Measurements from ENCODE around the gene BRAF. TPM values are rescaled to one million over a fixed set of nuclear protein-coding genes. Genes with fewer than 3 reads are reported as not detected.

Gene BRAF
- total RNA-seq, 1 experiment from 2014 or later = 31.3 TPM

DNA sequence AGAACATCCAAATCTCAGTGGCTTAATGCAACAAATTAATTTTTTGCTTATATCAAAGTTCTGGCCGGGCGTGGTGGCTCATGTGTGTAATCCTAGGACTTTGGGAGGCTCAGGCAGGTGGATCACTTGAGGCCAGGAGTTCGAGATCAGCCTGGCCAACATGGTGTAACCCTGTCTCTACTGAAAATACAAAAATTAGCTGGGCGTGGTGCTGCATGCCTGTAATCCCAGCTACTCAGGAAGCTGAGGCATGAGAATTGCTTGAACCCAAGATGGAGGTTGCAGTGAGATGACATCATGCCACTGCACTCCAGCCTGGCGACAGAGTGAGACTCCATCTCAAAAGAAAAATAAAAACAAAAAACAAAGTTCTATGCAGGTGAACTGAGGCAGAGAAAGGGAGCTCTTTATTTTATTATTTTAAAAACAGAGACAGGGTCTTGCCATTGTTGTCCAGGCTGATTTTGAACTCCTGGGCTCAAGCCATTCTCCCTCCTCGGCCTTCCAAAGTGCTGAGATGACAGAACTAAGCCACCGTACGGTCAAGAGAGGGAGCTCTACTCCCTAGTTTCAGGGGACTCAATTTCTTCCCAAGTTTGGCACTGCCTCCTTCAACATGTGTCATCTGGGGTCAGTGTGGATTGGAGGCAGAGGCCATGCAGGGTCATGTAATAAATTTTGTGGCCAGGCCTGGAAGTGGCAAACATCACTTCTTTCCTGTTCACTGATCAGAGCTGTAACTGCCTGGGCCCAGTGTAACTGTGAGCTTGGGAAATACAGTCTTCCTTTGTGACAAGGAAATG, 249.6 kb downstream of the BRAF start:
- BruUV-seq (replicated peaks) = no TSS peak
- intact Hi-C loops (cut with micrococcal nuclease; ENCODE audit: unreplicated experiment) = loop anchor here (5.0 kb wide), 1 partner anchor 337 kb away; the partner anchor contains the start of gene MRPS33
- Mint-ChIP-seq H3K4me3 (ENCODE audit: low read depth, unreplicated experiment) (no peak overlapping the region), H3K36me3 (ENCODE audit: insufficient read depth, unreplicated experiment) (peaks cover 23% of the 10 kb centered on the region), H3K27me3 (ENCODE audit: unreplicated experiment) (no peaks in the 10 kb centered on the region), H3K27ac (ENCODE audit: unreplicated experiment) (no peak overlapping the region), H3K9me3 (ENCODE audit: low read depth, unreplicated experiment) (no peaks in the 10 kb centered on the region), H3K4me1 (ENCODE audit: low read depth, unreplicated experiment) (peaks cover 11% of the 10 kb centered on the region)
- CTCF ChIA-PET = interaction anchor here (1.7 kb wide), 1 partner anchor 11 kb away, joined by 5 read pairs; no protein-coding TSS in a partner anchor
- TF ChIP-seq, protein P1, sequence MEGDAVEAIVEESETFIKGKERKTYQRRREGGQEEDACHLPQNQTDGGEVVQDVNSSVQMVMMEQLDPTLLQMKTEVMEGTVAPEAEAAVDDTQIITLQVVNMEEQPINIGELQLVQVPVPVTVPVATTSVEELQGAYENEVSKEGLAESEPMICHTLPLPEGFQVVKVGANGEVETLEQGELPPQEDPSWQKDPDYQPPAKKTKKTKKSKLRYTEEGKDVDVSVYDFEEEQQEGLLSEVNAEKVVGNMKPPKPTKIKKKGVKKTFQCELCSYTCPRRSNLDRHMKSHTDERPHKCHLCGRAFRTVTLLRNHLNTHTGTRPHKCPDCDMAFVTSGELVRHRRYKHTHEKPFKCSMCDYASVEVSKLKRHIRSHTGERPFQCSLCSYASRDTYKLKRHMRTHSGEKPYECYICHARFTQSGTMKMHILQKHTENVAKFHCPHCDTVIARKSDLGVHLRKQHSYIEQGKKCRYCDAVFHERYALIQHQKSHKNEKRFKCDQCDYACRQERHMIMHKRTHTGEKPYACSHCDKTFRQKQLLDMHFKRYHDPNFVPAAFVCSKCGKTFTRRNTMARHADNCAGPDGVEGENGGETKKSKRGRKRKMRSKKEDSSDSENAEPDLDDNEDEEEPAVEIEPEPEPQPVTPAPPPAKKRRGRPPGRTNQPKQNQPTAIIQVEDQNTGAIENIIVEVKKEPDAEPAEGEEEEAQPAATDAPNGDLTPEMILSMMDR (IDR thresholded peaks at IDR 0.05; ENCODE audit: unreplicated experiment) = no peak
- DNase-seq = peak; percentile 24

GRCh38 chr7:140674356-140674800, 250.4 kb downstream of the BRAF start:
- no peak overlapping the region for H3K27ac Mint-ChIP-seq (ENCODE audit: unreplicated experiment)
- H3K4me3 Mint-ChIP-seq (ENCODE audit: low read depth, unreplicated experiment) = peak overlapping the region; percentile 78
- H3K4me1 Mint-ChIP-seq (ENCODE audit: low read depth, unreplicated experiment) = peaks cover 11% of the 10 kb centered on the region
- no peaks in the 10 kb centered on the region for H3K9me3 Mint-ChIP-seq (ENCODE audit: low read depth, unreplicated experiment)
- TF ChIP-seq, protein P1 (IDR thresholded peaks at IDR 0.05; ENCODE audit: unreplicated experiment) = no peak
- intact Hi-C loops (cut with micrococcal nuclease; ENCODE audit: unreplicated experiment) = loop anchor here (5.0 kb wide), 1 partner anchor 338 kb away; the partner anchor contains the start of gene MRPS33
- CTCF ChIA-PET = interaction anchor here (0.7 to 1.7 kb wide), 3 partner anchors 18 to 614 kb away, joined by 3 to 4 read pairs (median 4); no protein-coding TSS in a partner anchor
- peaks cover 22% of the 10 kb centered on the region for H3K36me3 Mint-ChIP-seq (ENCODE audit: insufficient read depth, unreplicated experiment)
- no peaks in the 10 kb centered on the region for H3K27me3 Mint-ChIP-seq (ENCODE audit: unreplicated experiment)
- DNase-seq = no peak
- no TSS peak for BruUV-seq (replicated peaks)

DNA sequence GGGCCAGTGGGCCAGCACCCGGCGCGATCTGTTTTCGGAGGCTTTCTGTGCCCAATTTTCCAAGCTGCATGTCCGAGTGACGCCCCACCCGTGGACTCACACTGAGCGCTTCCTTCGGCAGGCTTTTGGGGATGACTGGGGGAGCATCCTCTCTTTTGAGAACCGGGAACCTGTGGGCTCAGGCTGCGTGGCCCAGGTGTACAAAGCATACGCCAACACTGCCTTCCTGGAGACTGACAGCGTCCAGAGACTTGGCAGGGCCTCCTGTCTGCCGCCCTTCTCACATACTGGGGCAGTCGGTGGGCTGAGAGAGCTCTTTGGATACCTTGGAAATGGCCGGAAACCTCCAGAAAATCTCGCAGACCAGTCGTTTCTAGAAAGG, 251.0 kb downstream of the BRAF start:
- TF ChIP-seq, protein P1 (IDR thresholded peaks at IDR 0.05; ENCODE audit: unreplicated experiment) = no peak
- Mint-ChIP-seq H3K36me3 (ENCODE audit: insufficient read depth, unreplicated experiment) (peaks cover 18% of the 10 kb centered on the region), H3K27ac (ENCODE audit: unreplicated experiment) (peak overlapping the region; percentile 21), H3K9me3 (ENCODE audit: low read depth, unreplicated experiment) (no peaks in the 10 kb centered on the region), H3K27me3 (ENCODE audit: unreplicated experiment) (no peaks in the 10 kb centered on the region), H3K4me3 (ENCODE audit: low read depth, unreplicated experiment) (peak overlapping the region; percentile 78), H3K4me1 (ENCODE audit: low read depth, unreplicated experiment) (peaks cover 11% of the 10 kb centered on the region)
- intact Hi-C loops (cut with micrococcal nuclease; ENCODE audit: unreplicated experiment) = loop anchor here (5.0 kb wide), 1 partner anchor 339 kb away; the partner anchor contains the start of gene MRPS33
- BruUV-seq (replicated peaks) = no TSS peak
- CTCF ChIA-PET = interaction anchor here (0.7 to 1.7 kb wide), 4 partner anchors 17 to 614 kb away, joined by 3 to 4 read pairs (median 4); partner anchors contain the start of gene BRAF
- DNase-seq = no peak

- BruUV-seq (replicated peaks) = no TSS peak
- Mint-ChIP-seq H3K36me3 (ENCODE audit: insufficient read depth, unreplicated experiment) (peaks cover 18% of the 10 kb centered on the region), H3K27me3 (ENCODE audit: unreplicated experiment) (no peaks in the 10 kb centered on the region), H3K4me3 (ENCODE audit: low read depth, unreplicated experiment) (peak overlapping the region; percentile 78), H3K27ac (ENCODE audit: unreplicated experiment) (peak overlapping the region; percentile 21), H3K4me1 (ENCODE audit: low read depth, unreplicated experiment) (peaks cover 11% of the 10 kb centered on the region), H3K9me3 (ENCODE audit: low read depth, unreplicated experiment) (no peaks in the 10 kb centered on the region)
- CTCF ChIA-PET = interaction anchor here (0.6 to 1.7 kb wide), 5 partner anchors 17 to 613 kb away, joined by 3 to 4 read pairs (median 3); partner anchors contain the start of gene BRAF
- intact Hi-C loops (cut with micrococcal nuclease; ENCODE audit: unreplicated experiment) = loop anchor here (5.0 kb wide), 1 partner anchor 339 kb away; the partner anchor contains the start of gene MRPS33
- TF ChIP-seq, protein P1 (IDR thresholded peaks at IDR 0.05; ENCODE audit: unreplicated experiment) = no peak
- peak; percentile 62 for DNase-seq
These were observed 251.5 kb downstream of the BRAF start for GRCh38 chr7:140673063-140673773.
